Measurements from ENCODE around the gene FAM107B. TPM values are rescaled to one million over a fixed set of nuclear protein-coding genes. Genes with fewer than 3 reads are reported as not detected.

The FAM107B gene
- total and polyA plus RNA-seq, 2 of the 4 experiments (the other 2 are of a cell fraction): 26.4 to 27.1 TPM

- in situ Hi-C loops (cut with MboI; ENCODE audit: low sequenced_read_pairs) (no loop called here), intact Hi-C loops (cut with micrococcal nuclease) (no loop called here), dilution Hi-C loops (cut with HindIII; ENCODE audit: low sequenced_read_pairs, unreplicated experiment) (no loop called here)
- Histone ChIP-seq H3K4me1 (ENCODE audit: control insufficient read depth, insufficient read depth, low read length) (no peaks in the 10 kb centered on the region), H3K36me3 (ENCODE audit: control insufficient read depth, insufficient read depth, low read length) (no peaks in the 10 kb centered on the region), H2AK5ac (ENCODE audit: low read depth, low read length) (no peak overlapping the region), H2BK120ac (ENCODE audit: low read depth, low read length) (no peak overlapping the region), H3K9me3 (ENCODE audit: control insufficient read depth, insufficient read depth, low read length) (no peaks in the 10 kb centered on the region), H2BK5ac (ENCODE audit: low read depth, low read length, poor library complexity, severe bottlenecking) (no peak overlapping the region), H4K20me1 (ENCODE audit: insufficient read depth, low read length) (no peaks in the 10 kb centered on the region), H4K91ac (ENCODE audit: insufficient read depth, low read depth, low read length) (no peak overlapping the region), H3K4me2 (ENCODE audit: low read depth, low read length) (no peak overlapping the region), H2AK9ac (replicated peaks; ENCODE audit: low read depth, low read length, poor library complexity) (no peak overlapping the region), H4K8ac (ENCODE audit: low read depth in 2 of 2, low read length in 2 of 2) (no peak overlapping the region), H3K4ac (ENCODE audit: low read depth, low read length) (no peak overlapping the region), H2BK20ac (ENCODE audit: low read depth, low read length) (no peak overlapping the region), H3K9ac (ENCODE audit: low read depth, low read length) (no peak overlapping the region), H3K14ac (replicated peaks; ENCODE audit: low read depth, low read length) (no peak overlapping the region), H3K27me3 (ENCODE audit: control insufficient read depth, insufficient read depth, low read length) (no peaks in the 10 kb centered on the region), H2BK15ac (ENCODE audit: low read depth, low read length) (no peak overlapping the region), H2AFZ (replicated peaks; ENCODE audit: low read length, poor library complexity) (no peak overlapping the region), H4K5ac (ENCODE audit: low read depth, low read length) (no peak overlapping the region), H3K9me1 (ENCODE audit: insufficient read depth, low read length) (no peaks in the 10 kb centered on the region), H3K27ac (ENCODE audit: insufficient read depth, low read length) (no peak overlapping the region), H3K23ac (ENCODE audit: low read depth, low read length) (no peak overlapping the region), H3K4me3 (ENCODE audit: insufficient read depth, low read depth, low read length) (no peak overlapping the region), H3K79me1 (ENCODE audit: low read depth in 1 of 2, low read length in 2 of 2) (no peaks in the 10 kb centered on the region), H3K18ac (ENCODE audit: low read depth, low read length) (no peak overlapping the region), H3K56ac (ENCODE audit: extremely low read depth, insufficient read depth, low read length) (no peak overlapping the region)
- WGBS, 2 experiments (ENCODE audit: extremely low coverage in 2 of 2, insufficient read length in 1 of 2): 86% methylated on average over 5 of the region's 7 CpGs; no CpG with 5 or more reads in 1 of the 2 experiments
- DNase-seq: no peak
- no peak for TF ChIP-seq NFE2L2 (IDR thresholded peaks at IDR 0.05; ENCODE audit: low read depth, low read length)
- TF ChIP-seq CTCF (conservative IDR thresholded peaks at IDR 0.05; ENCODE audit: low read depth, low read length): no peak
- no peak for TF ChIP-seq USF2 (IDR thresholded peaks at IDR 0.05; ENCODE audit: low read depth, low read length)
- no peak for TF ChIP-seq MXI1 (IDR thresholded peaks at IDR 0.05; ENCODE audit: borderline replicate concordance, low read depth, low read length)
- TF ChIP-seq BHLHE40 (IDR thresholded peaks at IDR 0.05; ENCODE audit: low read depth, low read length): no peak
- TF ChIP-seq CHD1 (IDR thresholded peaks at IDR 0.05; ENCODE audit: low read depth, low read length): no peak
- TF ChIP-seq RAD21 (IDR thresholded peaks at IDR 0.05; ENCODE audit: low read length): no peak
- TF ChIP-seq SMC3 (IDR thresholded peaks at IDR 0.05; ENCODE audit: low read depth, low read length): no peak
- no peak for TF ChIP-seq ELK1 (IDR thresholded peaks at IDR 0.05; ENCODE audit: borderline replicate concordance, low read depth, low read length)
- TF ChIP-seq MAZ (IDR thresholded peaks at IDR 0.05; ENCODE audit: borderline replicate concordance, low read depth, low read length): no peak
- TF ChIP-seq FOS (IDR thresholded peaks at IDR 0.05; ENCODE audit: low read depth, low read length): no peak
- TF ChIP-seq CEBPB (IDR thresholded peaks at IDR 0.05; ENCODE audit: low read depth, low read length): no peak
- TF ChIP-seq RCOR1 (IDR thresholded peaks at IDR 0.05; ENCODE audit: insufficient replicate concordance, low read length): no peak
- ATAC-seq (ENCODE audit: low read depth): no peak
- POLR2A ChIA-PET (ENCODE audit: unreplicated experiment): no interaction called here
- no TSS peak for BruUV-seq (replicated peaks)
- CTCF ChIA-PET: no interaction called here
Measured at GRCh38 chr10:14772399-14772798, 2.3 kb downstream of the FAM107B start.

All from IMR-90 (cell line).